GM10248 (cell line): ENCODE measurements around the gene LDAH.

Experiments used
- CTCF ChIA-PET: fragments of 300-600 bp; sonication (Branson Sonifier 250); formaldehyde crosslinking; extraction: SDS; loops from one replicate; lab custom pipeline; 2021; ENCODE audit warnings: antibody characterized with exemption; lab: Yijun Ruan, JAX
- POLR2A ChIA-PET: fragments of 350-650 bp; sonication (Branson Sonifier 250); formaldehyde crosslinking; extraction: SDS; loops from one replicate; lab custom pipeline; 2020; ENCODE audit warnings: antibody characterized with exemption; lab: Yijun Ruan, JAX
- DNase-seq: peaks from one replicate; pipeline ENCODE4 v3.0.0; 2012; ENCODE audit errors: extremely low spot score
- TF ChIP-seq, protein P1 (sequence below): IDR thresholded peaks from 2 replicates; pipeline ENCODE4 v1.5.1; 2012; ENCODE audit warnings: mild to moderate bottlenecking, low read depth; ENCODE audit errors: extremely low read depth, missing control alignments, control extremely low read depth

The LDAH gene

DNA sequence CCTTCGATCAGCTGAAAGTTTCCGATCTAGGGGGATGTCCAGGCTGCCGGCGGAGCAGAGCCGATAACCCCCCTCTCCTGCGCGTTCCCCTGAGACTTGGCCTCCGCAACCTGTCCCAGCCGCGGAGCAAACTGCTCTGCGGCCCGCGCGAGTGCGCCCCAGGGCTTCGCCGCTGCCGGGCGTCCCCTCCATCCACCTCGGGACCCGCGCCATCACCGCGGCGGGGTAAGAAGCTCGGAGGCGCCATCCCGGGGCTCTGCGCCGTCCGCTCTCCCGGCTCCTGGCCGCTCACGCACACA, 156.9 kb downstream of the LDAH start:
- POLR2A ChIA-PET, result interaction anchor here (2.5 kb wide), 1 partner anchor 219 kb away, joined by 14 read pairs; the partner anchor contains the start of gene RHOB
- CTCF ChIA-PET, result interaction anchor here (0.9 to 10.0 kb wide), 8 partner anchors 10 to 298 kb away, joined by 3 to 135 read pairs (median 7); partner anchors contain the start of gene HS1BP3
- TF ChIP-seq, protein P1, sequence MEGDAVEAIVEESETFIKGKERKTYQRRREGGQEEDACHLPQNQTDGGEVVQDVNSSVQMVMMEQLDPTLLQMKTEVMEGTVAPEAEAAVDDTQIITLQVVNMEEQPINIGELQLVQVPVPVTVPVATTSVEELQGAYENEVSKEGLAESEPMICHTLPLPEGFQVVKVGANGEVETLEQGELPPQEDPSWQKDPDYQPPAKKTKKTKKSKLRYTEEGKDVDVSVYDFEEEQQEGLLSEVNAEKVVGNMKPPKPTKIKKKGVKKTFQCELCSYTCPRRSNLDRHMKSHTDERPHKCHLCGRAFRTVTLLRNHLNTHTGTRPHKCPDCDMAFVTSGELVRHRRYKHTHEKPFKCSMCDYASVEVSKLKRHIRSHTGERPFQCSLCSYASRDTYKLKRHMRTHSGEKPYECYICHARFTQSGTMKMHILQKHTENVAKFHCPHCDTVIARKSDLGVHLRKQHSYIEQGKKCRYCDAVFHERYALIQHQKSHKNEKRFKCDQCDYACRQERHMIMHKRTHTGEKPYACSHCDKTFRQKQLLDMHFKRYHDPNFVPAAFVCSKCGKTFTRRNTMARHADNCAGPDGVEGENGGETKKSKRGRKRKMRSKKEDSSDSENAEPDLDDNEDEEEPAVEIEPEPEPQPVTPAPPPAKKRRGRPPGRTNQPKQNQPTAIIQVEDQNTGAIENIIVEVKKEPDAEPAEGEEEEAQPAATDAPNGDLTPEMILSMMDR, result no peak
- DNase-seq, result no peak

DNA sequence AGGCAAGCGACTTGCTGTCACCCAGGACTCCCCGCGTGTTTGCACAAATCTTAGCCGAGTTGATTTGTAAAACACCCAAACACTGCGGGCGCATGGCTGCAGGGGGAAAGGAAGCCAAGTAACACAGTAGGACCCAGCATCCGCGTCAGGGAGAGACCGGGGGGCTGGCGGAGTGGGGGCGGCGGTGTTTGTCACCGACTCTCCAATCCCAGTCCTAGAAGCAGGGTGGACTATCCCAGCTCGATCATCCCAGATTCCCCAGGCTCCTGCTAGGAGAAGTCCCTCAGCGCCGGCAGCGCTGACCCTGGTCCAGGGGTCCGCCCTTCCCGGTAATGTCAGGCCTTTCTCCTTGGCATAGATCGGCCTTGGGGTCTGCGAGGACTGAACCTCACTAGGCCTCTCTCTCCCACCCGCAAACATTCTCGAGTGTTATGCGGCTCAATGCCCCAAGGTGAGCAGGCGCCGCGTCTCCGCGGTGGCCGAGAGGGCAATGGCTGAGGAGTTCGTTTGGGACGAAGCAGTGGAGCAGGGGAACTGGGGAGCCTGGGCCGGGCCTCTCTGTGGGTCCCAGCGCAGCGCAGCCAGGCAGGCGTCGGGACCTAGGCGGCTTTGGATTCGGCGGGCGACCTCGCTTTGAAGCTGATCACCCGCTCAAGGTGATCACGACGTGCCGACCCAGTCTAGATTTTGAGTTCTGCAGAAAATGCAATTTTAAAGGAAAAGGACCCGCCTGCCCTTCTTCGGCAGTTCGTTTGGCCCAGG, 157.5 kb downstream of the LDAH start:
- no peak for DNase-seq
- POLR2A ChIA-PET, result interaction anchor here (2.5 kb wide), 1 partner anchor 218 kb away, joined by 14 read pairs; the partner anchor contains the start of gene RHOB

DNA sequence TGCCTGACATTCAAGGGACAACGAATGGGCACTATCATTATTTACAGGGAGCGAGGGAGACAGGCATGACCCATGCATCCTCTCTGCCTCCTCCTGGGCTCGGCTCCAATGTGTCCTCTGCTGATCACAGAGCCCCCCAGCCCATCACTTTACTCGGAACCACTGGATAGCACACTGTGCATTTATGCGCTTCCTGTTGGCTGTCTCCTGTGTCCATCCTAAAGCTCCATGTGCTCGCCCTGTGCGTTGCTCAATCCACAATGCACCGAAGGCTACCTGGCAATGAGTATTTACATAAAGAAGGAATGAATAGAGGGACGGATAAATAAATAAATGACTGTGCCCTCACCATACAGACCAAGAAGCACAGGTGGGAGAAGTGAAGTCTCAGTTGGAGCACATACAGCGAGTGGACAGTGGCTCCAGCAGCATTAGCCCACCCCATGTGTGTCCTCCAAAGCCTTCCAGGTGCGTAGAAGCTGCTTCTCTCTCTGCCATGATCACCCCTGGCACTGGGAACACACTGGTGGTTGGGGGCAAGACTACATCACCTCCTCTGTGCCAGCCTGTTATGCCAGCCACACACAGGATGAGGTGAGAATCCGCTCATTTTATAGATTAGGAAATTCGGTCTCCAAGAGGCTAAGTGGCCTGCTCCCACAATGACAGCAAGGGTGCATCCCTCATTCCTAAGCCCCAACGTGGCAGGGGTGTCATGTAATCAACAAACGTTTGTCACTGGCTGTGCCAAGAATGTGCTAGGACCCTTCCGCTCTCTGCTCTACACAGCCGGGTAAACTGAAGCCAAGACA, 158.3 kb downstream of the LDAH start:
- CTCF ChIA-PET, result interaction anchor here (1.8 to 10.0 kb wide), 5 partner anchors 11 to 298 kb away, joined by 6 to 247 read pairs (median 8); partner anchors contain the start of gene HS1BP3
- DNase-seq, result no peak
- POLR2A ChIA-PET, result no interaction called here
- TF ChIP-seq, protein P1, result no peak

More for the DNA sequence above, 157.5 kb downstream of the LDAH start:
- TF ChIP-seq, protein P1, result no peak
- CTCF ChIA-PET, result interaction anchor here (0.9 to 10.0 kb wide), 9 partner anchors 10 to 298 kb away, joined by 3 to 247 read pairs (median 8); partner anchors contain the start of gene HS1BP3

DNA sequence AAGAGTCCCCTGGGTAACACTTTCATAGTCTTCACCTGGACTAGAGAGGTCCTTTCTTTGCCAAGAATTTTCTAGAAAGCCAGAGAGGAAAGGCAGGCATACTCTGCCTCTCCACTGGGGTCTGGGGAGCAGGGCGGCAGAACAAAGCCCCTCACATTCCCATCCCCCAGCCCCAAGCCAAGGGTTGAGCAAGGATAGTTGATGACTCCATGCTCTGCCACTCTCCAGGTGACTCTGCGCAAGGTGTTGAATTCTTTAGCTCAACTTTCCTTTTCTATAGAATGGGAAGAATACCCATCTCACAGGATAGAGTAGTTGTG, 158.9 kb downstream of the LDAH start:
- DNase-seq, result no peak
- CTCF ChIA-PET, result interaction anchor here (1.0 to 10.0 kb wide), 7 partner anchors 12 to 306 kb away, joined by 3 to 247 read pairs (median 6); partner anchors contain the start of gene HS1BP3
- POLR2A ChIA-PET, result no interaction called here
- TF ChIP-seq, protein P1, result no peak

DNA sequence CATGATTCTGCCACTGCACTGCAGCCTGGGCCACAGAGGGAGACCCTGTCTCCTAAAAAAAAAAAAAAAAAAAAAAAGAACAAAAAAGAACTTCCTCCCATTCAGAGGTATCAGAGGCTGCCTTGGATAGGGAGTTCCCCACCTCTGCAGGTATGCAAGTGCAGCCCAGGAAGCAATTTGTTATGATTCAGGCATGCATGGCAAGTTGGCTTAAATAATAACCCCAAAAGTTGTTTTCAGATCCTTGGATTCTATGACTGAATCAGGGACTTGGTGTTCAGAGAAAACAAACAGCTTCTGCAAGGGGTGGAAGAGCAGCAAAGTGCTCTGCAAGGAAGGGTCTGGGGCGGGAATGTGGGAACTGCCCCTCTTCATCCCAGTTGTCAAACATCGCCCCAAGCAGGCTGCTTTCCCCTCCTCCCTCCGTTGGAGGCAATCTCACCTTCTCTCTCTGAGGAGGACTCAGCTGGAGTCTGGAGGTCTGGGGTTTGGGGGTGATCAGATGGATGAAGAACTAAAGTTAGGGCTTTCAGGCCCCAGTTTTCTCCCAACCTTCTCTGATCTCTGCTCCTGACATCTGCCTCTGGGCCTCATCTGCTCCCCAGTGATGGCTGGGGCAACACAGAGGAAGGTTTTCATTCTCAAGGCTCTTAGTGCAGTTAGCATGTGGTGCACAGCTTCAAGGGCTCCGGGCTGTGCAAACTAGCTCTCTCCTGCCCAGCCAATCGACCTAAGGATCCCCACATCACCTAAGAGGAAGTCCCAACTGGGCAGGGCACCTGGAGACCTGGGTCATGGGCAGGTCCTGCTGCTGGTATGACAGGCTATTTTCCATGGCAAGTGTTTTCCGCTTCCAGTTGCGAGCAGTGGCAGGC, 159.5 kb downstream of the LDAH start:
- CTCF ChIA-PET, result interaction anchor here (1.0 to 10.0 kb wide), 8 partner anchors 9 to 307 kb away, joined by 3 to 247 read pairs (median 6); partner anchors contain the start of gene HS1BP3
- no peak for DNase-seq
- POLR2A ChIA-PET, result no interaction called here
- TF ChIP-seq, protein P1, result no peak
